SHP77 treated with DMSO at 0.1 percent for 48 hours (cell line): ENCODE data around the gene EPM2A.
A peak's percentile ranks its signal among the peaks of the same experiment; 100 is the strongest.
"Not testable (repeated sequence)": the region's sequence is repeated elsewhere in the genome, so short reads cannot be mapped to it uniquely, and the experiment has no call there.

Experiments
- DNase-seq: peaks from one replicate; lab custom pipeline; 2025; lab: John Stamatoyannopoulos, UW

The EPM2A gene

GRCh38 chr6:145735356-145736165 lies at the start of gene EPM2A:
EPM2A (minus strand) TSS chr6:145735520; CDS start chr6:145735498, 22 bp downstream.
- peak; percentile 38 for DNase-seq

DNA sequence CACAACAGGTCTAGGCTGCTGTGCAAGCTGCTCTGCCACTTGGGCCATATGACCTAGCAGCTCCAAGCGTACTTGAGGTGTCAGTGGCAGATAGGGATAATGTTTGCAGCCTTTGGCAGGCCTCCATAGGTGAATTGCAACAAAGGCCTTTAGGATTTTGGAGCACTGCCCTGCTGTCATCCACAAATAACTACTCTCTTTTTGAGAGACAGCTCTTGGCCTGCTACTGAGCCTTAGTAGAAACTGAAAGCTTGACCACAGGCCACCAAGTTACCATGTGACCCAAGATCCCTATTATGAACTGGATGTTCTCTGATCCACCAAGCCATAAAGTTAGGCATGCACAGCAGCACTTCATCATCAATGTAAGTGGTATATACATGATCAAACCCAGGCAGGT lies 49.4 kb upstream of the EPM2A start:
- no peak for DNase-seq

DNA sequence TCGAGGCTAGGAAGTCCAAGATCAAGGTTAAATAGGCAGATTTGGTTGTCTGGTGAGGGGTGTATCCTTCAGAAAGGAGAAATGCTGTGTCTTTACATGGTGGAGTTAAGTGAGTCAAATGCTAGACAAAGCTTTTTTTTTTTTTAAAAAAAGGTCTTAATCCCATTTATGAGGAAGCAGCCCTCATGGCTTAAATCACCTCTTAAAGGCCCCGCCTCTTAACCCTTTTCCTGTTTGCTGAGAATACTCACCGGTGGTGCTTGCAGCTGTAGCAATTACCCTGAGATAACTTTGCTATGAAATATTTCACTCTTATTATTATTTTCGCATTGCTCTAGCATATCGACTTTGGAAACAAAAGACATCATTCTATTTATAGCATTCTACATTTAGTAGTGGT lies 48.5 kb upstream of the EPM2A start:
- no peak for DNase-seq

GRCh38 chr6:145772846-145773245 lies 37.5 kb upstream of the EPM2A start:
- no peak for DNase-seq

GRCh38 chr6:145765449-145765848 lies 30.1 kb upstream of the EPM2A start:
- no peak for DNase-seq

- no peak for DNase-seq
Measured at GRCh38 chr6:145763742-145764141, 28.4 kb upstream of the EPM2A start.

GRCh38 chr6:145761584-145761983 lies 26.3 kb upstream of the EPM2A start:
- DNase-seq: no peak

- DNase-seq: no peak
Measured at GRCh38 chr6:145758113-145758512, 22.8 kb upstream of the EPM2A start.

GRCh38 chr6:145756170-145756662 lies 20.9 kb upstream of the EPM2A start:
- no peak for DNase-seq

- DNase-seq: no peak
Measured at GRCh38 chr6:145755682-145756081, 20.4 kb upstream of the EPM2A start.

DNA sequence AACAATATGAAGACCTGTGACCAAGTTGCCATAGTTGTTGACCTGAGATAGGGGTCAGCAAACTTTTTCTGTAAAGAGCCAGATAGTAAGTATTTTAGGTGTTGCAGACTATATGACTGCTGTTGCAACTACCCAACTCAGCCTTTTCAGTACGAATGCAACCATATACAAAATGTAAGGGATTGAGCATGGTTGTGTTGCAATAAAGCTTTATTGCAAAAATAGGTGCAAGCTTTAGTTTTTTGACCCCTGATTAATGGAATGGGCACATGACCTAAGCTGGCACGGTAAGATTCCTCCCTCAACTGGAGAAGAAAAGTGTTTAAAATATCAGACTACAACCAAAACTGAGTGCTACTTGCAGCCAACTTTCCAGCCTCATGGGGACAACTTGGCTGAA lies 17.3 kb upstream of the EPM2A start:
- DNase-seq: no peak

- no peak for DNase-seq
Measured at GRCh38 chr6:145749632-145750031, 14.3 kb upstream of the EPM2A start.

DNA sequence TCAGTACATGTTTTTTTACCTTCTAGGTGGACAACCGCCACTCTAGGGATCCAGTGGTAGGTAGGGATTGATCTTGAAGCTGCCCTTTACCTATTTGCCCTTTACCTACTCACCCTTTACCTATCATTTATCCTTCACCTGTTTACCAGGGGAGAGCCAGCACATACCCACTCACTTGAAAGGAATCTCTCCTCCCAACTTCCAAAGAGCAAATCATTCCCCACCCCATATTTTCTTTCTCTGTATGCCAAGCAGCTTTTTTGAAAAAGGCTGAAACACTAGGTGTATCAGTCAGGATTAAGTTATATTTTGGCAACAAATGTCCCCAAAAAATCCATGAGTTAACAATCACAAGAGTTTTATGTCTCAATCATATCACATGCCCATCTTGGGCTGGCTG lies 10.5 kb upstream of the EPM2A start:
- DNase-seq: no peak

DNA sequence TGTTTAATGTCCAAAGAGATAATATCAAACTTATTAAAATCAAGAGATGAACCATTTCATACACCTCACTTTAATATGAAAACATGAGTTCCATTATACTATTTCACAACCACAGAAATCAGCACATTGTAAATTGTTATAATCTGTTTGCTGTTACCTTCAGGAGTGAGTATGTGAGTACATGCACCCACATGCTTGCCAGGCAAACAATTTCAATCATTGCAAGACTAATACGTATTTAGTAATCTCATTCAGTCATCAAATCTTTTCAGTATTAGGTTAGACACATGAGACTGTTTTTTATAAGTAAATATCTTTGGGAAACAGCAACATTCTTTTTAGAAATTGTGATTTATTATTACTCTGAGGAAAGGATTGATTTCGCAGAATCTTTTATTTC lies 9.3 kb upstream of the EPM2A start:
- no peak for DNase-seq

DNA sequence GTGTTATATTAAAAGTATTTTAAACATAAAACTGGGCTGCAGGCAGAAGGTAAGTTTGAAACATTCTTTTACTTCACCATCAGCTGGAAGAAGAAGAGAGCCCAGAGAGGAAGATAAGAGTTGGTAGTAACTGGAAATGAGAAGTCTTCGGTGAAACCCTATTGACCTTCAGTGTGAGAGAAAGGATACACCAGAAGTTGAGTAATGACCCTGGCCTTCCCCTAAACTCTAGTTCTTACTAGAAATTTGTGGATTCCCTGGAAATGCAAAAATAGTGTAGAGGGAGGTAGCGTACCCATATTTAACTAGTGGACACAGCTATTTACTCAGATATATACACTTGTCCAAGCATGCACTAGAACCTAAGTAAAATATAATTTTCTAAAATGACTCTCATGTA lies 8.0 kb upstream of the EPM2A start:
- DNase-seq: no peak

DNA sequence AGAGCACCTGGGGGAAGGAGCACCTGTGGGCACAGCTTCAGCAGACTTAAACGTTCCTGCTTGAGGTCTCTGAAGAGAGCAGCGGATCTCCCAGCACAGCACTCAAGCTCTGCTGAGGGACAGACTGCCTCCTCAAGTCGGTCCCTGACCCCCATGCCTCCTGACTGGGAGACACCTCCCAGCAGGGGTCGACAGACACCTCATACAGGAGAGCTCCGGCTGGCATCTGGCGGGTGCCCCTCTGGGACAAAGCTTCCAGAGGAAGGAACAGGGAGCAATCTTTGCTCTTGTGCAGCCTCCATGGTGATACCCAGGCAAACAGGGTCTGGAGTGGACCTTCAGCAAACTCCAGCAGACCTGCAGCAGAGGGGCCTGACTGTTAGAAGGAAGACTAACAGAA lies 7.2 kb upstream of the EPM2A start:
- DNase-seq: not testable (repeated sequence)

DNA sequence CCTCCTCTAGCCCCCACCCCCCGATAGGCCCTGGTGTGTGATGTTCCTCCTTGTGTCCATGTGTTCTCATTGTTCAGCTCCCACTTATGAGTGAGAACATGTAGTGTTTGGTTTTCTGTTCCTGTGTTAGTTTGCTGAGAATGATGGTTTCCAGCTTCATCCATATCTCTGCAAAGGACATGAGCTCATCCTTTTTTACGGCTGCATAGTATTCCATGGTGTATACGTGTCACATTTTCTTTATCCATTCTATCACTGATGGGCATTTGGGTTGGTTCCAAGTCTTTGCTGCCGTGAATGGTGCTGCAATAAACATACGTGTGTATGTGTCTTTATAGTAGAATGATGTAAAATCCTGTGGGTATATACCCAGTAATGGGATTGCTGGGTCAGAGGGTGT lies 4.4 kb upstream of the EPM2A start:
- DNase-seq: not testable (repeated sequence)

DNA sequence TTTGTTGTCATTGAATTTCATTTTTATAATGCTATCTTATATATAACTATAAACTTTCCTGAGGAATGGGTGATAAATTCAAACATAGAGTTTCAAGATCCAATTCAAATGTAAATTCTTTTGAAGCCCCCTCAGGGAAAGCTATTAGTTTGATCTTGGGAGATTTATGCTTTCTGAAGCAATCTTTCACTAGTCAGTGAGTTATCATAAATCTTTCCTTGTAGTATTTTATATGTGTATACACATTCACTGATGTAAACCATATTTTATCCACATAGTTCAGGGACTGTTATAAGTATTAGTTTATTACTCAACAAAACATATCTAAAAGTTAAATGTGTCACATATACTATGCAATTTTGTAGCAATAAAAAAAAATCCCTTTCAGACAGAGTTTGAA lies 2.9 kb upstream of the EPM2A start:
- no peak for DNase-seq

DNA sequence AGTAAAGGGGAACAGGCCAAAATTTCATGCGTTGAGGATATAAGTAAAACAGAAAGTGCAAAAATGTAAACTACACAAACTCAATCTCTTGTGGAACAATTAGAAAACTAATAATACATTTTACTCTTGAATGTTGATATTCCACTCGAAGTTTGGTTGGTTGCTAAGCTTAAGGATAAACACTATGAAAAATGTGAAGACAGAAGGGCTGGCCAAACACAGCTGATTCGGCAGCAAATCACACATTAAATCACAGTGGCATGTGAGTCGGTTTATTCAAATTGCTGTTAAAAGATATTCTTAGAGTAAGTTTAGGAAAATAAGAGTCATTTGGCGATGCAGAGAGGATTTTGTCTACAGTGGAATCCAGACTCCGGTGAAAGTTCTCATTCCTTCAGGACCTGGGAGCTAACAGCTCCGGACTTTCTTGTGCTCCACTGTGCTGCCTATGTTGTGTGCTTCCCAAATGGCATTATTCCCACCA lies 1.4 kb upstream of the EPM2A start:
- DNase-seq: no peak

GRCh38 chr6:145734486-145735355 lies 599 bp downstream of the EPM2A start:
- peak; percentile 90 for DNase-seq

GRCh38 chr6:145733810-145734209 lies 1.5 kb downstream of the EPM2A start:
- DNase-seq: no peak

DNA sequence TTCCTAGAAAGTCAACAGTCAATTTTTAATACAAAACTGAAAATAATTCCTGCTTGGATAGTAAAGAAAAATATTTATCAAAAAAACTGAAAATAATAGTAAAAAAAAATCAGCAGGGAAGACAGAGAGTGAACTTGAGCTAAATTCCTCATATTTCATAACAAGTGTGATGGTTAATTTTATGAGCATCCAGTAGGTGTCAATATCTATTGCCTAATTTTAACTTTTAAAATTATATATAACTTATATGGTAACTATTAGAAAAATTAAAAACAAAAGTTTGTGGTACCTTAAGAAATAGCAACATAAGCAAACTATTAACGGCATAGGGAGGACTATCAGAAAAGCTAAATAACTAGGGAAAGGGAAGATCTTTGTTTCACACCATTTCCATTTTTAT lies 2.1 kb downstream of the EPM2A start:
- DNase-seq: no peak

GRCh38 chr6:145731447-145731846 lies 3.9 kb downstream of the EPM2A start:
- DNase-seq: no peak
